A673 (cell line): Measurements from ENCODE around the gene LEFTY2.

ENCODE experiments used
- EZH2 ChIP-seq: fragments of 200-600 bp; sonication (generic); IDR thresholded peaks from 2 replicates; pipeline ENCODE4 v1.6.1; 2017; ENCODE audit warnings: borderline replicate concordance, low read depth, mild to moderate bottlenecking, mixed read lengths, antibody characterized with exemption, low read length; ENCODE audit not compliant: poor library complexity, severe bottlenecking
- TF ChIP-seq, protein P1 (sequence below): fragments of 300-800, 200-600 bp; sonication (generic); conservative IDR thresholded peaks from 2 replicates; pipeline ENCODE4 v1.5.1; 2017; ENCODE audit warnings: low read depth, mild to moderate bottlenecking, antibody characterized with exemption, low read length, moderate library complexity, mixed read lengths

DNA sequence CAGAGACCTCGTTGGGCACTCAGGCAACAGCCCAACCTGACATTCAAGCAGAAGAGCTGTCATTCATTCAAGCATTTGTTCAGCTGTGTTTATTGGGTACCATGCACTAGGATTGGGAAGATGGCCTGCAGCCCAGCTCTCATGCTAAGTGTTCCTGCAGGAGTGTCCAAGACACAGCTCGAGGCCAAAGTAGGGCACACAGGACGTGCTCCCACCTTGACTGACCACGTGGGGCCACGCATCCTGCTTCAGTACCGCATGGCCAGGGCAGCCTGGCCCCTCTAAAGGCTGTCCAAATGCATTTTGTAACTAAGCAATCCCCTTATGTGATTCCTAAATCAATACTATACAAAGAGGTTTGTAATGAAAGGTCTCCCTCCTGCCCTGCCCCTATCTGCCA lies 26.6 kb downstream of the LEFTY2 start:
- TF ChIP-seq, protein P1, sequence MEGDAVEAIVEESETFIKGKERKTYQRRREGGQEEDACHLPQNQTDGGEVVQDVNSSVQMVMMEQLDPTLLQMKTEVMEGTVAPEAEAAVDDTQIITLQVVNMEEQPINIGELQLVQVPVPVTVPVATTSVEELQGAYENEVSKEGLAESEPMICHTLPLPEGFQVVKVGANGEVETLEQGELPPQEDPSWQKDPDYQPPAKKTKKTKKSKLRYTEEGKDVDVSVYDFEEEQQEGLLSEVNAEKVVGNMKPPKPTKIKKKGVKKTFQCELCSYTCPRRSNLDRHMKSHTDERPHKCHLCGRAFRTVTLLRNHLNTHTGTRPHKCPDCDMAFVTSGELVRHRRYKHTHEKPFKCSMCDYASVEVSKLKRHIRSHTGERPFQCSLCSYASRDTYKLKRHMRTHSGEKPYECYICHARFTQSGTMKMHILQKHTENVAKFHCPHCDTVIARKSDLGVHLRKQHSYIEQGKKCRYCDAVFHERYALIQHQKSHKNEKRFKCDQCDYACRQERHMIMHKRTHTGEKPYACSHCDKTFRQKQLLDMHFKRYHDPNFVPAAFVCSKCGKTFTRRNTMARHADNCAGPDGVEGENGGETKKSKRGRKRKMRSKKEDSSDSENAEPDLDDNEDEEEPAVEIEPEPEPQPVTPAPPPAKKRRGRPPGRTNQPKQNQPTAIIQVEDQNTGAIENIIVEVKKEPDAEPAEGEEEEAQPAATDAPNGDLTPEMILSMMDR = no peak
- no peak for TF ChIP-seq EZH2
